MV-4-11 (cell line): Measurements from ENCODE around the gene TYMP.
A peak's percentile ranks its signal among the peaks of the same experiment; 100 is the strongest.

Source experiments
- DNase-seq: peaks from one replicate; lab custom pipeline; 2025; lab: John Stamatoyannopoulos, UW

TYMP gene

DNA sequence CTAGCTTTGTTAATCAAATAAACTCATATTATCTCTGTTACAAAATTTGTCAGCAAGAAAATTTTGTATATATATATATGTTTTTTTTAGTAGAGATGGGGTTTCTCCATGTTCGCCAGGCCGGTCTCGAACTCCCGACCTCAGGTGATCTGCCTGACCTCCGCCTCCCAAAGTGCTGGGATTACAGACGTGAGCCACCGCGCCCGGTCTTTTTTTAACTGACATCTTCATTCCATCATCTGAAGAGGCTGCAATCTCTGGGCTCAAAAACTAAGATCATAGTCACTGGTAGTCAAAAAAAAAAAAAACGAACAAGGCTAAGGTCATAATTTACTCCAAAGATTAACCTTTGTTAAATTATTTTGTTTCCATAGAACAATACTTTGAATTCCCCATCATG lies 10.6 kb upstream of the TYMP start:
- DNase-seq: no peak

DNA sequence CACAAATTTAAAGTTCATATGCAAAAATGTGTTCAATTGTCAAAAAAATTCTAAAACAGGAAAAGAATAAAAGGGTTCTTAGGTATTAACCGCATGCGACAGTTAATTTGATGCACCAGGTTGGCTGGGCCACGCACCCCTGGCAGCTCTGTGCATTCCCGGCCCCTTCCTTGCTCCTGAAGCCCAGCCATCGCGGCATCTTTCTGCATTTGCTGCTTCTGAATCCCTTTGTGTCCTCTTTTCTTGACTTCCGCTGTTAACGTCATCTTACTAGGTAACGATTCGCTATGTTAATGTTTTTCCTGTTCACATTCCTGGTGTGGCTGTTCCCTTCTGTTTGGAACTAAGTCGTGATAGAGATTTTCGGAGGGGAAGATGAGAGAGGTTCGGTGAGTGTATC lies 8.0 kb upstream of the TYMP start:
- DNase-seq: no peak

GRCh38 chr22:50536226-50536625 lies 6.4 kb upstream of the TYMP start:
- no peak for DNase-seq

DNA sequence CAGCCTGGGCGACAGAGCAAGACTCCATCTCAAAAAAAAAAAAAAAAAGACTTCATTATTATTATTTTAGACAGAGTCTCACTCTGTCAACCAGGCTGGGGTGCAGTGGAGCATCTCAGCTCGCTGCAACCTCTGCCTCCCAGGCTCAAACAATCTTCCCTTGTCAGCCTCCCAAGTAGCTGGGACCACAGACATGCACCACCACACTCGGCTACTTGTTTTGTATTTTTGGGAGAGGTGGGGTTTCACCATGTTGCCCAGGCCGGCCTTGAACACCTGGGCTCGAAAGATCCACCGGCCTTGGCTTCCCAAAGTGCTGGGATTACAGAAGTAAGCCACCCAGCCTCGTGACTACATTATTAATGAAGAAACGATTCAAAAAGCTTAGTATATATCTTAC lies 5.3 kb upstream of the TYMP start:
- no peak for DNase-seq

- peak; percentile 92 for DNase-seq
Observed at GRCh38 chr22:50533856-50534711, 4.3 kb upstream of the TYMP start.

- peak; percentile 29 for DNase-seq
Observed at GRCh38 chr22:50532824-50533796, 3.3 kb upstream of the TYMP start.

- no peak for DNase-seq
Observed at GRCh38 chr22:50531962-50532674, 2.3 kb upstream of the TYMP start.

GRCh38 chr22:50531546-50531961 lies 1.7 kb upstream of the TYMP start:
- peak; percentile 55 for DNase-seq

- peak; percentile 83 for DNase-seq
Observed at GRCh38 chr22:50530877-50531545, 1.2 kb upstream of the TYMP start.

- DNase-seq: no peak
Observed at GRCh38 chr22:50530580-50530876, 716 bp upstream of the TYMP start.

DNA sequence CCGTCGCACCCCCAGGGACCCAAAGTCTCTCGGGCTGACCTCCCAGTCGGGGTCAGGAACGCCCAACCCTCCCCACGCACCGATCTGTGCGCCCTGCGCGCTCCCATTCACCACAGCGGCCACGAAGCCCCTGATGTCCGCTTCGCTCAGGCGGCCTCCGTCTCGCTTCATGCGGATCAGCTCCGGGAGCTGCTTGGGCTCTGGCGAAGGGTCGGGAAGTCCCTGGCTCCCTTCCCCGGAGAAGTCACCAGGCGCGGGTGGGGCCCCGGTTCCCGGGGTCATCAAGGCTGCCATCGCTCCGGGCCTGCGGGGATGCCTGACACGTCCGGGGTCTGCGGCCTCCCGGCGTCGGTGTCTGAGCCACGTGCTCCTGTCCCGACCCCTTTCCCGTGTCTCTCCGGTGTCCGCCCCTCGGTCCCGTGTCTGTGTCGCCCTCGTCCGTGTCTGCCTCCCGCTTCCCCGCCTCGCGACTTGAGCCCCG lies 356 bp downstream of the TYMP start:
- peak; percentile 46 for DNase-seq

DNA sequence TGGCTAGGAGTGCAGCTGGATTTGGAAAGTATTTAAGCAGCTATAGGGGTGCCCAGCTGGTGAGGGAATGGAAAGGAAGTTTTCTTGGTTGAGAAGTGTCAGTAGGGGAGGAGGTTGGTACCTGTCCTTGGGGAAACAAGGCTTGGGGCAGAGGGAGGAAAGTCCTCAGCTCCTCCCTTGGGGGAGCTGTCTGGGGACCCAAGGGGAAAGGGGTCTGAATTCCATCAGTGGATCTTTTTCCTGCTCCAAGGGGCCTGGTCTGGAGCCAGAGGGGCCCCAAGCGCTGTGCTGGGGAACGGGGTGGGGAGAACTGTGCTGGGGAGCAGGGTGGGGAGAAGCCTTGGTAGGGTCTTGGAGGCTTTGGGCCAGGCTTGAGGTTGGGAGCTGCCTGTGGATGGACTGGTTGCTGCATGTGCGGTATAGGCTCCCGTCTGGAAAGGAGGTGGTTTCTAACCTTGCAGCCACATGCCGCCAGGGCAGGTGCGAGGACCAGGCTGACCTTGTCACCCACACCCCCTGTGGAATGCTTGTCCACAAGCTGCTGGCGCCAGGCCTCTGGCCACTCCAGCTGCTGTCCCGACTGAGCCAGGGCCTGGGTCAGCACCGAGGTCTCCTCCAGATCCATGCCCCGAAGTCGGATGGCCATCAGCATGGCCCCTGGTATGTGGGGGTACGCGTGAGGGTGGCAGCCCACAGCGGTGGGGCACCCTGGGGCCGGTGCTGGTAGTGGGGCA lies 963 bp downstream of the TYMP start:
- no peak for DNase-seq

DNA sequence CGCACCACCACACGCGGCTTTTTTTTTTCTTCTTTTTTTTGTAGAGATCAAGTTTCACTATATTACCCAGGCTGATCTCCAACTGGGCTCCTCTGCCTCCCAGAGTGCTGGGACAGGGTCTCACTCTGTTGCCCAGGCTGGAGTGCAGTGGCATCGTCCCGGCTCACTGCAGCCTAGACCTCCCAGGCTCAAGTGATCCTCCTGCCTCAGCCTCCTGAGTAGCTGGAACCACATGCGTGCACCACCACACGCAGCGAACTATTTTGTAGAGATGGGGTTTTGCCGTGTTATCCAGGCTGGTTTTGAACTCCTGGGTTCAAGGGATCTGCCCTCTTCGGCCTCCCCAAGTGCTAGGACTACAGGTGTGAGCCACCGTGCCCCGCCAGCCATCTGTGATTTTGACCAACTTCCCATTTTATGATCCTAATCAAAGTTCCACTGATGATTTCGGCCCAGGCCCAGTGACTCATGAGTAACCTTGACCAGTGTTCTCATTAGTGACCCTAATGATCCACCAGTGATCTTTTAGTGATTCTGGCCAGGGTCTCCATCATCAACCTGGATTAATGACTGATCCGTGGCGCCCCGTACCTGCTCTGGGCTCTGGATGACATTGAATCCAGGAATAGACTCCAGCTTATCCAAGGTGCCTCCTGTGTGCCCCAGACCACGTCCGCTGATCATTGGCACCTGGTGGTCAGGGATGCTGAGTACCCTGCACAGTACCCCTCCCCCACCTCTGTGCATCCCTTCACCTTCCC lies 1.7 kb downstream of the TYMP start:
- no peak for DNase-seq

- peak; percentile 76 for DNase-seq
Observed at GRCh38 chr22:50526834-50527801, 2.7 kb downstream of the TYMP start.

GRCh38 chr22:50526108-50526833 lies 3.5 kb downstream of the TYMP start:
- peak; percentile 71 for DNase-seq

DNA sequence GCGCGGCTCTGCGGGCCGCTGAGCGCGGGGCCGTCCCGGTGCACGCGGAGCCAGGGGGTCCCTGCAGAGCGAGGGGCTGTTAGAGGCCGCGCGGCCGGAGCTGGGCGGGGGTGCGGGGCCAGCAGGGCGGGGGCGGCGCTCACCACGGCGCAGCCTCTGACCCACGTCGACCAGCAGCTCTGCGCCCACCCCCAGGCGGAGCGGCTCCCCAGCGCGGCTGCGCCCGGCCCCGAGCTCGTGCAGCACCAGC lies 4.0 kb downstream of the TYMP start:
- DNase-seq: no peak

DNA sequence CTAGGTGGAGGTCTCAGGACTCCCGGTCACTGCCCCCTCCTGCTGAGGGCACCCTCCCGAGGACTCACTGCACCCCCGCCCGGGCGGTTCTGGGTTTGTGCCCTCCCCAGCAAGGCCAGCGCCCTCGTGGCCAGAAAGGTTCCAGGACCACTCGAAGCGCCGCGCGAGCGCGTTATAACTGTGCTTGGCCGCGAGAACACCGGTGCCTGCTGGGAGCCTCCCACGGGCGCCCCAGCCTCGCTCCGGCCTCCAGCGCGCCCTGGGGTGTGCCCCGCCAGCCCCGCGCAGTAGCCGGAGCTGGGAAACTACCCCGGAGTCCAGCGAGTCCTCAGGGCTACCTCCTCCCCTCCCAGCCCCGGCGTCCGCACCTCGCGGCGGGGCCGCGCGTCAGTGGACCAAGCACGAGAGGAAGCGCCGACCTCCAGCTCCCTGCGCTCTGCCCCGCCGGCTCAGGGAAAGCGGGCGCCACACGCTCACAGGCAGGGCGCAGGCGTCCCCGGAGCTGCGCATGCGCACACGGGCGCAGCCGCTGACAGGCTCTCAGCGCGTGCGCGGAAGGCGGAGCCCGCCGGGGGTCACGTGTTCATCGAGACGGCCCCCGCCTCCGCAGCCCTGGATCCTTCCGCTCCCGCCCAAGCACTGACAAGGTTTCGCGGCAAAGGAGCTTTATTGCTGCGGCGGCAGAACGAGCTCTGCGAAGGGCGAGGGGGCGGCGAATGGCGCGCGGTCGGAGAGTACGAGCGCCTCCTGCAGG lies 4.5 kb downstream of the TYMP start, which contains the start of gene SCO2:
TSS of gene SCO2 (minus strand) at position 495 of the 754 bp plus-strand sequence. CDS start 1,187 bp downstream, outside the sequence.
- DNase-seq: peak; percentile 94

DNA sequence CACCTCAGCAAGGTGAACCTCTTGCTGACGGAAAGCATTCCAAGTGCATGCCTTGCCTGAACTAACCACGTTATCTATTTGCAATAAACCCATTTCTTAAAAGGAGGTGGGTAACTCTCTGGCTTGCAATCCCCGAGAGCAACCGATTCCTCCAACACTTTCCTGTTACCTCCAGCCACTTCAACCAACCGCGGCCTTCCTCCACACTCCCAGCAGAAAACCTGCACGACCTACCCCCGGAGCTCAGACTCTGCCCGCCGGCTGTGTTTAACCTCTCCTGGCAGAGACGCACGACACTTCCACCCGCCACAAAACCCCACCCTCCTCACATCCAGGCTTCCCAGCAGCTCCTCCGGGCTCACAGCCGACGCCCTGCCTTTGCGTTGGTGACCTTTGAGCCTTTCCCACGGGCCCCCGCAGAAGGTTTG lies 5.1 kb downstream of the TYMP start:
- no peak for DNase-seq
